Calu3 (cell line): ENCODE measurements around the gene ACLY. TPM values are rescaled to one million over a fixed set of nuclear protein-coding genes. Genes with fewer than 3 reads are reported as not detected.

Source experiments
- BruUV-seq: library from RNA; stranded (reverse); fragments of 400-500 nt; replicated peaks from 2 replicates; lab custom pipeline; 2021; lab: Mats Ljungman, UMichigan
- CTCF ChIA-PET: fragments of 300-600 bp; sonication (Branson Sonifier 250); formaldehyde crosslinking; loops from one replicate; lab custom pipeline; 2022; ENCODE audit warnings: antibody characterized with exemption; lab: Charles Lee
- DNase-seq: peaks from one replicate; pipeline ENCODE4 v3.0.0; 2022
- H3K27ac Mint-ChIP-seq: one replicate; pipeline ENCODE4 v1.8.0; 2022; ENCODE audit warnings: mixed read lengths; ENCODE audit not compliant: unreplicated experiment
- H3K27me3 Mint-ChIP-seq: one replicate; pipeline ENCODE4 v1.8.0; 2022; ENCODE audit warnings: mixed read lengths; ENCODE audit not compliant: unreplicated experiment
- H3K36me3 Mint-ChIP-seq: one replicate; pipeline ENCODE4 v1.8.0; 2022; ENCODE audit warnings: mild to moderate bottlenecking, moderate library complexity, mixed read lengths; ENCODE audit not compliant: insufficient read depth, unreplicated experiment
- H3K4me1 Mint-ChIP-seq: one replicate; pipeline ENCODE4 v1.8.0; 2022; ENCODE audit warnings: mild to moderate bottlenecking, low read depth, mixed read lengths; ENCODE audit not compliant: unreplicated experiment
- H3K4me3 Mint-ChIP-seq: one replicate; pipeline ENCODE4 v1.8.0; 2022; ENCODE audit warnings: mild to moderate bottlenecking, low read depth, moderate library complexity, mixed read lengths; ENCODE audit not compliant: unreplicated experiment
- H3K9me3 Mint-ChIP-seq: one replicate; pipeline ENCODE4 v1.8.0; 2022; ENCODE audit warnings: low read depth, mixed read lengths; ENCODE audit not compliant: unreplicated experiment
- intact Hi-C: fragments of 100-400 bp; cut with micrococcal nuclease; formaldehyde crosslinking; loops from one replicate; pipeline ENCODE4 v1.10.0; 2022; ENCODE audit not compliant: unreplicated experiment
- total RNA-seq: library from RNA; stranded (reverse); gene quantifications from 2 replicates; pipeline ENCODE4 v1.2.3, GENCODE V29; 2022
- TF ChIP-seq, protein P1 (sequence below): fragments of 200-600 bp; IDR thresholded peaks from one replicate; pipeline ENCODE4 v1.8.0; 2022; ENCODE audit warnings: antibody characterized with exemption; ENCODE audit not compliant: unreplicated experiment

ACLY gene
- total RNA-seq, 1 experiment from 2014 or later = 265 TPM

DNA sequence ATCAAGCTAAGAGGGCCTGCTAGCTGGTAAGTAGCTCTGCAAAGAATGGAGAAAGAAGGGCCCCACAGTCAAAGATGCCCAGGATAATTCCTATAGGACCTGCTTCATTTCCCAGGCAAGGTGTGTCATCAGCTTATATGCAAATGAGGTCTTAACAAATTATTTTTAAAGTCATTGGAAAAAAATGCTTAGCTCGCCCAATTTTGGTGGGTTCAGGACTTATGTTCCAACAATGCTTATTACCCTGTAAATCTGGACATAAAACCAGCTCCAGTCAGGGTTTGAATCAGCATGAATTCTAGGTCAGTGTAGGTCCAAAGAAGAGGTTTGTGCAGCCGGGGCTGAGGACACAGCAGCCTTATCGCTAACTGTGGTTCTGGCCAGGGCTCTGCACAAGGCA is 25.4 kb downstream of the ACLY start:
- Mint-ChIP-seq H3K36me3 (peaks cover 91% of the 10 kb centered on the region), H3K4me1 (peaks cover 19% of the 10 kb centered on the region), H3K27me3 (no peaks in the 10 kb centered on the region), H3K27ac (no peak overlapping the region), H3K9me3 (no peaks in the 10 kb centered on the region), H3K4me3 (no peak overlapping the region)
- no peak for DNase-seq
- CTCF ChIA-PET = interaction anchor here (0.6 to 1.2 kb wide), 4 partner anchors 20 to 840 kb away, joined by 3 to 5 read pairs (median 4); no protein-coding TSS in a partner anchor
- intact Hi-C loops = no loop called here
- TF ChIP-seq, protein P1, sequence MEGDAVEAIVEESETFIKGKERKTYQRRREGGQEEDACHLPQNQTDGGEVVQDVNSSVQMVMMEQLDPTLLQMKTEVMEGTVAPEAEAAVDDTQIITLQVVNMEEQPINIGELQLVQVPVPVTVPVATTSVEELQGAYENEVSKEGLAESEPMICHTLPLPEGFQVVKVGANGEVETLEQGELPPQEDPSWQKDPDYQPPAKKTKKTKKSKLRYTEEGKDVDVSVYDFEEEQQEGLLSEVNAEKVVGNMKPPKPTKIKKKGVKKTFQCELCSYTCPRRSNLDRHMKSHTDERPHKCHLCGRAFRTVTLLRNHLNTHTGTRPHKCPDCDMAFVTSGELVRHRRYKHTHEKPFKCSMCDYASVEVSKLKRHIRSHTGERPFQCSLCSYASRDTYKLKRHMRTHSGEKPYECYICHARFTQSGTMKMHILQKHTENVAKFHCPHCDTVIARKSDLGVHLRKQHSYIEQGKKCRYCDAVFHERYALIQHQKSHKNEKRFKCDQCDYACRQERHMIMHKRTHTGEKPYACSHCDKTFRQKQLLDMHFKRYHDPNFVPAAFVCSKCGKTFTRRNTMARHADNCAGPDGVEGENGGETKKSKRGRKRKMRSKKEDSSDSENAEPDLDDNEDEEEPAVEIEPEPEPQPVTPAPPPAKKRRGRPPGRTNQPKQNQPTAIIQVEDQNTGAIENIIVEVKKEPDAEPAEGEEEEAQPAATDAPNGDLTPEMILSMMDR = no peak
- BruUV-seq = no TSS peak

DNA sequence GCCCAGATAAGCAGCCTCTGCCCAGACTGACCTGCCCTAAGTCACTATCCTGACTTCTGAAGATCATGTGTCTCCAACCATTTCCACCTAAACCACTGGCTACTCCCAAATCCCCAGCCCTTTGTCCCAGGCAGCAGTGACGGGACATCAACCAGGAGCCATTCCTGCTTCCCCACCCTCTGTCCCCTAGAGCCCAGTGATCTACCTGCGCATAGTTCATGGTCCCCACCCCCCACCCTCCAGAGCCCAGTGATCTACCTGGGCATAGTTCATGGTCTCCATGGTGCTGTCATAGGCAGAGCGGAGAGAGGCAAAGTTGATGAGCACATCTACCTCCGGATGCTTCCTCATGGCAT is 26.8 kb downstream of the ACLY start:
- H3K4me3 Mint-ChIP-seq = no peak overlapping the region
- CTCF ChIA-PET = interaction anchor here (0.6 kb wide), 1 partner anchor 1719 kb away, joined by 8 read pairs; no protein-coding TSS in a partner anchor
- H3K27ac Mint-ChIP-seq = peak overlapping the region; percentile 54

DNA sequence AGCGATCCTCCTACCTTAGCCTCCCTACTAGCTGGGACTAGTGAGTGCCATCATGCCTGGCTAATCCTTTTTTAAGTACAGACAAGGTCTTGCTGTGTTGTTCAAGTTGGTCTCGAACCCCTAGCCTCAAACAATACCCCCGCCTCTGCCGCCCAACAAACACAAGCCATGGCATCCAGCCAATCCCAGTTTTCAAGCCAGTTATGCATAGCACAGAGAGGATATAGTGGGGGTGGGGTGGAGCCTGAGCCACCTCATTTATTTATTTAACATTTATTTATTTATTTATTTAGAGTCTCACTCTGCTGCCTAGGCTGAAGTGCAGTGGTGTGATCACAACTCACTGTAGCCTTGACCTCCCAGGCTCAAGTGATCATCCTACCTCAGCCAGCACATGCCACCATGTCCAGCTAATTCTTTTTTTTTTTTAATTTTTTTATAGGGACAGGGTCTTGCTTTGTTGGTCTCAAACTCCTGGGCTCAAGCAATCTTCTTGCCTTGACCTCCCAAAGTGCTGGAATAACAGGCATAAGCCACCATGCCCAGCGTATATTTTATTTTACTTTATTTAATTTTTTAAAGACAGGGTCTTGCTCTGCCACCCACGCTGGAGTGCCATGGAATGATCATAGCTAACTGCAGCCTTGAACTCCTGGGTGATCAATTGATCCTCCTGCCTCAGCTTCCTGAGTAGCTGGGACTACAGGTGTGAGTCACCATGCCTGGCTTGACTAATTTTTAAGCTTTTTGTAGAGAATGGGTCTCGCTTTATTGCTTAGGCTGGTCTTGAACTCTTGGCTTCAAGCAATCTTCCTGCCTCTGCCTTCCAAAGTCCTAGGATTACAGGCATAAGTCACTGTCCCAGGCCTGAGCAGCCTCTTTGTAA is 27.4 kb downstream of the ACLY start:
- TF ChIP-seq, protein P1 = no peak
- BruUV-seq = no TSS peak
- Mint-ChIP-seq H3K4me1 (peaks cover 19% of the 10 kb centered on the region), H3K27ac (peak overlapping the region; percentile 54), H3K4me3 (no peak overlapping the region), H3K9me3 (no peaks in the 10 kb centered on the region), H3K36me3 (peaks cover 92% of the 10 kb centered on the region), H3K27me3 (no peaks in the 10 kb centered on the region)
- no peak for DNase-seq
- intact Hi-C loops = no loop called here
- CTCF ChIA-PET = interaction anchor here (0.6 kb wide), 1 partner anchor 1718 kb away, joined by 8 read pairs; no protein-coding TSS in a partner anchor

More for the DNA sequence above, 26.8 kb downstream of the ACLY start:
- Mint-ChIP-seq H3K9me3 (no peaks in the 10 kb centered on the region), H3K36me3 (peaks cover 91% of the 10 kb centered on the region), H3K27me3 (no peaks in the 10 kb centered on the region), H3K4me1 (peaks cover 19% of the 10 kb centered on the region)
- intact Hi-C loops = no loop called here
- DNase-seq = no peak
- BruUV-seq = no TSS peak
- TF ChIP-seq, protein P1 = no peak

GRCh38 chr17:41888332-41888965 is 30.3 kb downstream of the ACLY start:
- no peaks in the 10 kb centered on the region for H3K9me3 Mint-ChIP-seq

More at GRCh38 chr17:41888332-41888965, 30.3 kb downstream of the ACLY start:
- TF ChIP-seq, protein P1 = no peak
- no peak overlapping the region for H3K4me3 Mint-ChIP-seq
- peaks cover 84% of the 10 kb centered on the region for H3K36me3 Mint-ChIP-seq
- peaks cover 8% of the 10 kb centered on the region for H3K4me1 Mint-ChIP-seq
- intact Hi-C loops = no loop called here
- no peak for DNase-seq
- H3K27me3 Mint-ChIP-seq = no peaks in the 10 kb centered on the region
- no TSS peak for BruUV-seq
- CTCF ChIA-PET = no interaction called here
- H3K27ac Mint-ChIP-seq = no peak overlapping the region
